ENCODE measurements around the gene ONECUT3. TPM values are rescaled to one million over a fixed set of nuclear protein-coding genes. Genes with fewer than 3 reads are reported as not detected.

The ONECUT3 gene
- total RNA-seq, 1 donor from 2014 or later: 0.94 TPM

DNA sequence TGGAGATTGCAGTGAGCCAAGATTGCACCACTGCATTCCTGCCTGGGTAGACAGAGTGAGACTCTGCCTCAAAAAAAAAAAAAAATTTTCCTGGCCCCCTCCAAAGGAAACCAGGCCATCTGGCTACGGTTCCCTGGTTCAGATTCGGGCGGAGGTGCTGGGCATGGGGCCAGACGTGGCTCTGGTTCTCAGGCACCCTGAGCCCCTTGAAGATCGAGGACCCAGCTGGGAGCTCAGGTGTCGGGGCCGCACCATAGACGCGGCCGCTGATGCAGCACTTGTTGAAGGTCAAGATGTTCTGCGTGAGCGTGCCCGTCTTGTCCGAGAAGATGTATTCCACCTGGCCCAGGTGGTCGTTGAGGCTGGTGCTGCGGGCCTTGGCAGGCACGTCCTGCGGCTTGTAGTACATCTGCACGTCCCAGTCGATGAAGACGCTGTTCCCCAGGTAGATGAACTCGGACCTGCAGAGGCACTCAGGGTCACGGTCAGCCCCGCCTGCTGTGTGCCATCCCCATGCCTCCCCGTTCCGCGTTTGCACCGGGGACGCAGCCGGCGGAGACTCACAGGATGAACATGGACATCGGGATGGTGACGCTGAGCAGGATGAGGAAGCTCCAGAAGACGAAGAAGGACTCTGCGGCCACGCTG, 46.5 kb downstream of the ONECUT3 start:
- Mint-ChIP-seq H3K9me3 (no peaks in the 10 kb centered on the region), H3K27me3 (peaks cover 14% of the 10 kb centered on the region)
- TF ChIP-seq, protein P1, sequence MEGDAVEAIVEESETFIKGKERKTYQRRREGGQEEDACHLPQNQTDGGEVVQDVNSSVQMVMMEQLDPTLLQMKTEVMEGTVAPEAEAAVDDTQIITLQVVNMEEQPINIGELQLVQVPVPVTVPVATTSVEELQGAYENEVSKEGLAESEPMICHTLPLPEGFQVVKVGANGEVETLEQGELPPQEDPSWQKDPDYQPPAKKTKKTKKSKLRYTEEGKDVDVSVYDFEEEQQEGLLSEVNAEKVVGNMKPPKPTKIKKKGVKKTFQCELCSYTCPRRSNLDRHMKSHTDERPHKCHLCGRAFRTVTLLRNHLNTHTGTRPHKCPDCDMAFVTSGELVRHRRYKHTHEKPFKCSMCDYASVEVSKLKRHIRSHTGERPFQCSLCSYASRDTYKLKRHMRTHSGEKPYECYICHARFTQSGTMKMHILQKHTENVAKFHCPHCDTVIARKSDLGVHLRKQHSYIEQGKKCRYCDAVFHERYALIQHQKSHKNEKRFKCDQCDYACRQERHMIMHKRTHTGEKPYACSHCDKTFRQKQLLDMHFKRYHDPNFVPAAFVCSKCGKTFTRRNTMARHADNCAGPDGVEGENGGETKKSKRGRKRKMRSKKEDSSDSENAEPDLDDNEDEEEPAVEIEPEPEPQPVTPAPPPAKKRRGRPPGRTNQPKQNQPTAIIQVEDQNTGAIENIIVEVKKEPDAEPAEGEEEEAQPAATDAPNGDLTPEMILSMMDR (conservative IDR thresholded peaks at IDR 0.05): no peak

DNA sequence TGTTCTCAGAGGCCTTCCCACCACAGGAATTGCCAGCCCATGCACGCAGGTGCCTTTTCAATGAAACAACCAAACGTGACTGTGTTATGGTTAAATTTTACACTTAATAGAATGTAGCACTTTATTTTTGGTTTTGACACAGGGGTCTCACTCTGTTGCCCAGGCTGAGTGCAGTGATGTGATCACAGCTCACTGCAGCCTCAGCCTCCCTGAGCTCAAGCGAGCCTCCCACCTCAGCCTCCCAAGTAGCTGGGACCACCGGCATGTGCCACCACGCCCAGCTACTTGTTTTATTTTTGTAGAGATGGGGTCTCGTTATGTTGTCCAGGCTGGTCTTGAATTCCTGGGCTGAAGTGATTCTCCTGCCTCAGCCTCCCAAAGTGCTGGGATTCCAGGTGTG, 51.6 kb downstream of the ONECUT3 start:
- Mint-ChIP-seq H3K27me3 (peaks cover 8% of the 10 kb centered on the region), H3K9me3 (no peaks in the 10 kb centered on the region), H3K4me3 (no peak overlapping the region), H3K27ac (no peak overlapping the region), H3K36me3 (no peaks in the 10 kb centered on the region), H3K4me1 (ENCODE audit: unreplicated experiment) (no peaks in the 10 kb centered on the region)
- TF ChIP-seq, protein P1 (conservative IDR thresholded peaks at IDR 0.05): no peak
- DNase-seq (ENCODE audit: extremely low spot score, unreplicated experiment): no peak

More for the DNA sequence above, 46.5 kb downstream of the ONECUT3 start:
- no peak for DNase-seq (ENCODE audit: extremely low spot score, unreplicated experiment)
- no peaks in the 10 kb centered on the region for H3K4me1 Mint-ChIP-seq (ENCODE audit: unreplicated experiment)
- H3K27ac Mint-ChIP-seq: no peak overlapping the region
- H3K4me3 Mint-ChIP-seq: no peak overlapping the region
- H3K36me3 Mint-ChIP-seq: no peaks in the 10 kb centered on the region

DNA sequence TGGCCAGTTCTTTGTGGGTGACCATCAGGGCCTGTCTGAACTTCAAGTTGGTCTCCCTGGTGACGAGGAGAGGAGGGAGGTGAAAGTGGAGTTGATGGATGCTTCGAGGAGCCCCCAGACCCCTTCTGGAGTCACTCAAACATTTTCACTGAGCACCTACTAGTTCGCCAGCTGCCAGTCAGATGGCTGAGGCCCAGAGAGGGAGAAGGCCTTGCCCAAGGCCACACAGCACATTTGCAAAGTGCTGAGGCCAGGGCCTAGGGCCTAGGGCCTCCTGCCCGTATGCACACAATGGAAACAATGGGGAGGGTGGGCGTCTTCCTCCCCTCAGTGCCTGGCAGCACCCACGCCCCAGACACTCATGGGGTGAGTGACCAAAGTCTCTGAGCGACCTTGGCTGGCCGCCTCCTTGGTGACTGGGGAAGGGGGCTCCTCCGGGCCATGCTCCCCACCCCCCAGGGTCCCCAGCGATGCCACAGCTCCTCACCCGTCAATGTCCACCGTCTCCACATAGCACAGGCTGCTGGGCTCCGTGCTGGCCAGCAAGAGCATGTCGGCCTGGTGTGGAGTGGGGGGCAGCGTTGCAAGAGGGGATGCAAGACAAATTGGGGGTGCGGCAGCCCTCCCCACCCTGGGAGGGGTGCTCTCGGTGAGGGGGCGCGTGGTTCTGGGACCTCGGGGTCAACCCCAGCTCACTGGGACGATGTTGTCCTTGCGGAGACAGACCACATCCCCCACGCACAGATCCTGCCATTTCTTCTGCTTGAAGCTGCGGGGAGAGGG, 52.3 kb downstream of the ONECUT3 start:
- no peak for DNase-seq (ENCODE audit: extremely low spot score, unreplicated experiment)
- Mint-ChIP-seq H3K27ac (no peak overlapping the region), H3K4me3 (no peak overlapping the region), H3K9me3 (no peaks in the 10 kb centered on the region), H3K4me1 (ENCODE audit: unreplicated experiment) (no peaks in the 10 kb centered on the region), H3K27me3 (peaks cover 5% of the 10 kb centered on the region), H3K36me3 (no peaks in the 10 kb centered on the region)
- TF ChIP-seq, protein P1 (conservative IDR thresholded peaks at IDR 0.05): no peak

DNA sequence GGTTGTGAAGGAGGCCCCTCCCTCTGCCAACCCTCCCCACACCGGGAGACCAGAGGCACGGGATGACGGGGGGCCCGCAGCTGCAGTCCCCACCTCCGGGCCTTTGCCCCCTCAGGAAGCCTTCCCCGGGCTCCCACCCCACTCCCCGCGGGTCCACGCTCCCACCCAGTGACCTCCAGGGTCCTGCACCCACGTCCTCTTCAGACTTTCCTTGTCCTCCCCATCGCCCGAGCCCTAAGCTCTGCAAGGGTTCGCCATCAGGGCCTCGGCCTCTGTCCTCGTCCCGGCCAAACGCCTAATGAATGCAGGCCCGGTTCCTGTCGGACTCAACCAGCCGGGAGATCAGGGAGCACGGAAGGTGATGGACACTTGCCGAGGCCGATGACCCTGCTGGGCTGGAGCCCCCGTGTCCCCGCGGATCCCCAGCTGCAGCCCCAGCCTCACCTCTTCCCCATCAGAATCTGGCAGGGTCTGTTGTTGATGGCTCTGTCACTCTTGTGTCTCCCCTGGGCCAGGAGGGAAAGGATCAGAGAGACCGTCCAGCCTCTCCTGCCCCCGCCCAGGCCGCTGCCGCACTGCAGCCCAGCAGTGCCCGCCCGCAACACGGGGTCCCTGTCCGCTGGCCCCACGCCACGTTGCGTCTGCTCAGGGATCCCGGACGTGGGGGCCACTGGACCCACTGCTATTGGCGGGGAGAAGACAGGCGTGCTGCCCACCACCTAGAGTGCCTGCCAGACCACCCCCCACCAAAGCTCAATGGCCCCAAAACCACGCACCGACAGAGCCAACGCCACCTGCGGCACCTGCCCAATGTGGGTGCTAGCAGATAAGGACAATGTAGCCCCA, 53.1 kb downstream of the ONECUT3 start:
- no peak overlapping the region for H3K27ac Mint-ChIP-seq

More for the DNA sequence above, 53.1 kb downstream of the ONECUT3 start:
- DNase-seq (ENCODE audit: extremely low spot score, unreplicated experiment): no peak
- H3K4me1 Mint-ChIP-seq (ENCODE audit: unreplicated experiment): no peaks in the 10 kb centered on the region
- H3K36me3 Mint-ChIP-seq: no peaks in the 10 kb centered on the region
- no peak overlapping the region for H3K4me3 Mint-ChIP-seq
- peaks cover 5% of the 10 kb centered on the region for H3K27me3 Mint-ChIP-seq
- TF ChIP-seq, protein P1 (conservative IDR thresholded peaks at IDR 0.05): no peak
- H3K9me3 Mint-ChIP-seq: no peaks in the 10 kb centered on the region
